Ovary (tissue), 3 donors: Measurements from ENCODE around the gene SRGAP2.
"Not testable (repeated sequence)": the region's sequence is repeated elsewhere in the genome, so short reads cannot be mapped to it uniquely, and the experiment has no call there.

ENCODE experiments used
- EP300 ChIP-seq: sonication (generic); formaldehyde crosslinking; IDR thresholded peaks from one replicate; pipeline ENCODE4 v1.6.1; 2017; ENCODE audit warnings: antibody characterized with exemption
- TF ChIP-seq, protein P1 (sequence below), 3 donors: fragments of 450-650 bp in 2 of 3; fragments of 200-600 bp in 1 of 3; IDR thresholded peaks; one replicate each; pipeline versions ENCODE4 v1.5.1 to v1.8.0; 2016 to 2022; ENCODE audit warnings: antibody characterized with exemption in 3 of 3, mild to moderate bottlenecking in 1 of 3
- donor health status: DM: no; HTN: no; CAD: no.

DNA sequence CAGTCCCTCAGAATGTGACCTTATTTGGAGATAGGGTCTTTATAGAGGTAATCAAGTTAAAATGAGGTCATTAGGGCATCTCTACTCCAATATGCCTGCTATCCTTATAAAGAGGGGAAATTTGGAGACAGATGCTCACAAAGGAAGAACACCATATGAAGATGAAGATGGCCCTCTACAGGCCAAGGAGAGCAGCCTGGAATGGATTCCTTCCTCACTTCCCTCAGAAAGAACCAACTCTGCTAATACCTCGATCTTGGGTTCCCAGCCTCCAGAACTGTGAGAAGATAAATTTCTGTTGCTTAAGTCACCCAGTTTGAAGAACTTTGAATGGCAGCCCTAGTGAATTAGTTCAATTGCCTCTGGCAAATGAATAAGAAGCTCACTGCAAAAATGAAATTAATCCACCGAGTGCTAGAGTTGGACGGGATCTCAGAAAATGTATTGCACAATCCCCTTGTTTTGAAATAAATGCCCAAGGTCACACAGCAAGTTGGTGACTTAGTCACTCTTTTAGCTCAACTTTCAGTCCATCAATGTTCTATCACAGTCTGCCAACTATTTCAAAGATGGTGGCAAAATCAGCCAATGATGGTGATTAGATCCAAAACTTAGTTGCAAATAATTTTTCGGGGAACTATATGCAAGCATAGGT, 27.8 kb upstream of the SRGAP2 start:
- TF ChIP-seq, protein P1, sequence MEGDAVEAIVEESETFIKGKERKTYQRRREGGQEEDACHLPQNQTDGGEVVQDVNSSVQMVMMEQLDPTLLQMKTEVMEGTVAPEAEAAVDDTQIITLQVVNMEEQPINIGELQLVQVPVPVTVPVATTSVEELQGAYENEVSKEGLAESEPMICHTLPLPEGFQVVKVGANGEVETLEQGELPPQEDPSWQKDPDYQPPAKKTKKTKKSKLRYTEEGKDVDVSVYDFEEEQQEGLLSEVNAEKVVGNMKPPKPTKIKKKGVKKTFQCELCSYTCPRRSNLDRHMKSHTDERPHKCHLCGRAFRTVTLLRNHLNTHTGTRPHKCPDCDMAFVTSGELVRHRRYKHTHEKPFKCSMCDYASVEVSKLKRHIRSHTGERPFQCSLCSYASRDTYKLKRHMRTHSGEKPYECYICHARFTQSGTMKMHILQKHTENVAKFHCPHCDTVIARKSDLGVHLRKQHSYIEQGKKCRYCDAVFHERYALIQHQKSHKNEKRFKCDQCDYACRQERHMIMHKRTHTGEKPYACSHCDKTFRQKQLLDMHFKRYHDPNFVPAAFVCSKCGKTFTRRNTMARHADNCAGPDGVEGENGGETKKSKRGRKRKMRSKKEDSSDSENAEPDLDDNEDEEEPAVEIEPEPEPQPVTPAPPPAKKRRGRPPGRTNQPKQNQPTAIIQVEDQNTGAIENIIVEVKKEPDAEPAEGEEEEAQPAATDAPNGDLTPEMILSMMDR (IDR thresholded peaks at IDR 0.05): not testable (repeated sequence)
- TF ChIP-seq EP300: not testable (repeated sequence)
